MM.1S (cell line): ENCODE measurements around the gene HOXA2.

Experiments used
- DNase-seq: peaks from one replicate; pipeline ENCODE4 v3.0.0-alpha.2; 2015
- H2AFZ ChIP-seq: fragments of 300-600 bp; sonication (generic); 2 replicates; pipeline ENCODE4 v1.6.0; 2016; ENCODE audit warnings: antibody characterized with exemption, low read length
- H3F3A ChIP-seq: fragments of 300-600 bp; sonication (generic); 2 replicates; pipeline ENCODE4 v1.6.1; 2016; ENCODE audit warnings: mild to moderate bottlenecking, antibody characterized with exemption, low read length, moderate library complexity, mixed read lengths; ENCODE audit not compliant: insufficient read depth
- H3K27ac ChIP-seq: fragments of 300-600 bp; sonication (generic); 2 replicates; pipeline ENCODE4 v1.5.1; 2016; ENCODE audit warnings: mild to moderate bottlenecking, low read length
- H3K27me3 ChIP-seq: fragments of 300-600 bp; sonication (generic); replicated peaks from 2 replicates; pipeline ENCODE4 v1.6.0; 2016; ENCODE audit warnings: low read length; ENCODE audit not compliant: insufficient read depth
- H3K36me3 ChIP-seq: fragments of 300-600 bp; sonication (generic); replicated peaks from 2 replicates; pipeline ENCODE4 v1.6.1; 2016; ENCODE audit warnings: mild to moderate bottlenecking, low read length, mixed read lengths; ENCODE audit not compliant: insufficient read depth
- H3K4me1 ChIP-seq: fragments of 300-600 bp; sonication (generic); 2 replicates; pipeline ENCODE4 v1.6.1; 2016; ENCODE audit warnings: low read length, mixed read lengths
- H3K4me2 ChIP-seq: fragments of 300-600 bp; sonication (generic); 2 replicates; pipeline ENCODE4 v1.6.0; 2016; ENCODE audit warnings: low read depth, low read length
- H3K4me3 ChIP-seq: fragments of 300-600 bp; sonication (generic); 2 replicates; pipeline ENCODE4 v1.5.1; 2016; ENCODE audit warnings: low read length, mixed read lengths
- H3K79me2 ChIP-seq: fragments of 300-600 bp; sonication (generic); 2 replicates; pipeline ENCODE4 v1.6.1; 2016; ENCODE audit warnings: mixed run types, low read length, mixed read lengths
- H3K9ac ChIP-seq: fragments of 300-600 bp; sonication (generic); 2 replicates; pipeline ENCODE4 v1.6.1; 2016; ENCODE audit warnings: low read length, mixed read lengths
- H3K9me2 ChIP-seq: fragments of 300-600 bp; sonication (generic); replicated peaks from 2 replicates; pipeline ENCODE4 v1.6.1; 2016; ENCODE audit warnings: mild to moderate bottlenecking, low read length, mixed read lengths; ENCODE audit not compliant: insufficient read depth
- H3K9me3 ChIP-seq: fragments of 300-600 bp; sonication (generic); replicated peaks from 2 replicates; pipeline ENCODE4 v1.6.1; 2016; ENCODE audit warnings: mild to moderate bottlenecking, low read length, mixed read lengths; ENCODE audit not compliant: insufficient read depth
- H4K20me1 ChIP-seq: fragments of 300-600 bp; sonication (generic); 2 replicates; pipeline ENCODE4 v1.6.1; 2016; ENCODE audit warnings: mild to moderate bottlenecking, low read length, moderate library complexity, mixed read lengths; ENCODE audit not compliant: insufficient read depth
- CTCF ChIP-seq: fragments of 300-600 bp; sonication (generic); IDR thresholded peaks from 2 replicates; pipeline ENCODE4 v1.5.1; 2016; ENCODE audit warnings: antibody characterized with exemption, low read length, mixed read lengths
- EZH2 ChIP-seq: fragments of 300-600 bp; sonication (generic); optimal IDR thresholded peaks from 2 replicates; pipeline ENCODE3; 2017; ENCODE audit warnings: low read depth, mild to moderate bottlenecking, antibody characterized with exemption, low read length, mixed read lengths
- EZH2phosphoT487 ChIP-seq: fragments of 300-600 bp; sonication (generic); IDR thresholded peaks from 2 replicates; pipeline ENCODE4 v1.6.1; 2018; ENCODE audit warnings: antibody characterized with exemption, low read length

The HOXA2 gene

GRCh38 chr7:27119412-27119911, 17.0 kb upstream of the HOXA2 start:
- TF ChIP-seq CTCF, result no peak
- no peak for TF ChIP-seq EZH2
- TF ChIP-seq EZH2phosphoT487, result no peak
- H3K9me3 ChIP-seq, result no peaks in the 10 kb centered on the region
- no peak overlapping the region for H3K4me2 ChIP-seq
- H3K9ac ChIP-seq, result no peak overlapping the region
- H3K27ac ChIP-seq, result no peak overlapping the region
- no peaks in the 10 kb centered on the region for H3K4me1 ChIP-seq
- H3K36me3 ChIP-seq, result no peaks in the 10 kb centered on the region
- H4K20me1 ChIP-seq, result no peaks in the 10 kb centered on the region
- no peaks in the 10 kb centered on the region for H3K79me2 ChIP-seq
- no peaks in the 10 kb centered on the region for H3F3A ChIP-seq
- no peaks in the 10 kb centered on the region for H3K9me2 ChIP-seq
- DNase-seq, result no peak
- H3K27me3 ChIP-seq, result peaks cover 20% of the 10 kb centered on the region; the same call in 1 of the 2 replicates
- H3K4me3 ChIP-seq, result no peak overlapping the region
- H2AFZ ChIP-seq, result no peak overlapping the region

GRCh38 chr7:27118580-27118979, 16.1 kb upstream of the HOXA2 start:
- DNase-seq, result no peak
- Histone ChIP-seq H3K27ac (no peak overlapping the region), H2AFZ (no peak overlapping the region), H3K9me3 (no peaks in the 10 kb centered on the region), H4K20me1 (no peaks in the 10 kb centered on the region), H3K27me3 (peaks cover 20% of the 10 kb centered on the region; the same call in 1 of the 2 replicates), H3K4me3 (no peak overlapping the region), H3K9ac (no peak overlapping the region), H3K9me2 (no peaks in the 10 kb centered on the region), H3K36me3 (no peaks in the 10 kb centered on the region), H3F3A (no peaks in the 10 kb centered on the region), H3K4me2 (no peak overlapping the region), H3K79me2 (no peaks in the 10 kb centered on the region), H3K4me1 (no peaks in the 10 kb centered on the region)
- no peak for TF ChIP-seq EZH2phosphoT487
- TF ChIP-seq EZH2, result no peak

DNA sequence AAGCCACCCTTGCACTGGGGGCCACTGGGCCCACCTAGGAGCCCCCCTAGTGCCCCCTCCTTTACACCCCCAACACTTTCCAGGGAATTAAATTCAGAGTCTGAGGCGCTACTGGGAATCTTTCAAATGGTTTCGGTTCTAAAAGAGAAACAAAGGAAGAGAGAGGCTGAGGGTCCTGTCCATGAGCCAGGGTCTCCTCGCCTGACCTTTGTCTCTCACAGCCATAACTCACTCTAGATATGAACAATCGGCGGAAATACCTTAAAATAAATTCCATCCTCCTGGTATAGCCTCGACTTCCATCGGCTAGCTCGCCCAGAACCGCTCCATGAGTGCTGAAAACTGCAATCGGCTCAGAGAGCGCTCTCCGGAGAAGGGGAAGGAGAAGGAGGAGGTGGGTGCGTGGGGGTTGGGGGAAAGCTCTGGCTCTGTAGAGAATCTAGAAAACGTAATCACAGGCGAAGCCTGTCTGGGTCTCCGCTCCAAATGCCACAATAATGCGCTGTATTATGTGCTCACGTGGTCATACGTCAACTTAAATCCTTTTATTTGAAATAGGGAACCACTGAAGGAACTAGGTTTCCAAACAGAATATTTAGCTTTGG, 15.5 kb upstream of the HOXA2 start:
- no peak overlapping the region for H3K9ac ChIP-seq
- no peaks in the 10 kb centered on the region for H4K20me1 ChIP-seq
- H3K36me3 ChIP-seq, result no peaks in the 10 kb centered on the region
- DNase-seq, result no peak
- no peak overlapping the region for H3K4me2 ChIP-seq
- no peak overlapping the region for H2AFZ ChIP-seq
- no peaks in the 10 kb centered on the region for H3K4me1 ChIP-seq
- H3K27ac ChIP-seq, result no peak overlapping the region
- no peaks in the 10 kb centered on the region for H3F3A ChIP-seq
- no peaks in the 10 kb centered on the region for H3K79me2 ChIP-seq
- peaks cover 20% of the 10 kb centered on the region; the same call in 1 of the 2 replicates for H3K27me3 ChIP-seq
- H3K4me3 ChIP-seq, result no peak overlapping the region
- H3K9me3 ChIP-seq, result no peaks in the 10 kb centered on the region
- no peak for TF ChIP-seq EZH2
- TF ChIP-seq EZH2phosphoT487, result no peak
- TF ChIP-seq CTCF, result no peak
- no peaks in the 10 kb centered on the region for H3K9me2 ChIP-seq
